NT2/D1 (cell line): Measurements from ENCODE around the gene C1orf52.

ENCODE experiments used
- DNase-seq: peaks from one replicate; pipeline ENCODE4 v3.0.0-alpha.2; 2011; ENCODE audit warnings: low read depth, low spot score
- H3K27me3 ChIP-seq: 2 replicates; pipeline ENCODE4 v1.6.0; 2011; ENCODE audit warnings: mild to moderate bottlenecking; ENCODE audit not compliant: insufficient read length, insufficient read depth
- H3K36me3 ChIP-seq: 2 replicates; pipeline ENCODE4 v1.6.1; 2011; ENCODE audit warnings: mild to moderate bottlenecking, low read length, mixed read lengths; ENCODE audit not compliant: insufficient read depth, insufficient read length
- H3K4me1 ChIP-seq: 2 replicates; pipeline ENCODE4 v1.5.1; 2011; ENCODE audit not compliant: insufficient read depth, insufficient read length
- H3K4me3 ChIP-seq: 2 replicates; pipeline ENCODE4 v1.5.1; 2011; ENCODE audit warnings: low read depth; ENCODE audit not compliant: insufficient read length
- H3K9ac ChIP-seq: 2 replicates; pipeline ENCODE4 v1.6.0; 2011; ENCODE audit warnings: low read depth; ENCODE audit not compliant: insufficient read length
- H3K9me3 ChIP-seq: 2 replicates; pipeline ENCODE4 v1.5.1; 2011; ENCODE audit warnings: mild to moderate bottlenecking, low read length; ENCODE audit not compliant: insufficient read depth
- SUZ12 ChIP-seq: IDR thresholded peaks from 2 replicates; pipeline ENCODE4 v1.6.1; 2011; ENCODE audit not compliant: insufficient read length, insufficient read depth; ENCODE audit errors: extremely low read depth
- YY1 ChIP-seq: IDR thresholded peaks from 2 replicates; pipeline ENCODE4 v1.6.1; 2011; ENCODE audit not compliant: insufficient read length, insufficient read depth
- ZNF274 ChIP-seq: IDR thresholded peaks from 2 replicates; pipeline ENCODE4 v1.6.1; 2011; ENCODE audit warnings: mild to moderate bottlenecking, low read depth, low read length

C1orf52 gene

DNA sequence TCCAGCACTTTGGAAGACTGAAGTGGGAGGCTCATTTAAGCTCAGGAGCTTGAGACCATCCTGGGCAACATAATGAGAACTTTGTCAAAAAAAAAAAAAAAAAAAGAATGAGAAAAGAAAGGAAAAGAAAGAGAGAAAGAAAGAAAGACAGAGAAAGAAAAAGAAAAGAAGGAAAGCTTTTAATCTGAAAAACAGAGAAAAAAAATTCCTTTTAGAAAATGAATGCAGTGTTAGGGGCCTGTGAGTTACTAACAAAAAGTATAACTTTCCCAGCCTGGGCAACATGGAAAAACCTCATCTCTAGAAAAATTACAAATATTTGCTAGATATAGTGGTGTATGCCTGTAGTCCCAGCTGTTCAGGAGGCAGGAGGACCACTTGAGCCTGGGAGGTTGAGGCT, 42.8 kb downstream of the C1orf52 start:
- Histone ChIP-seq H3K4me1 (no peaks in the 10 kb centered on the region), H3K9me3 (no peaks in the 10 kb centered on the region), H3K36me3 (no peaks in the 10 kb centered on the region), H3K4me3 (no peak overlapping the region), H3K9ac (no peak overlapping the region), H3K27me3 (no peaks in the 10 kb centered on the region)
- DNase-seq: no peak
- TF ChIP-seq SUZ12 (no peak), ZNF274 (no peak), YY1 (no peak)

- TF ChIP-seq SUZ12: no peak
- TF ChIP-seq ZNF274: no peak
- TF ChIP-seq YY1: no peak
- Histone ChIP-seq H3K36me3 (no peaks in the 10 kb centered on the region), H3K27me3 (no peaks in the 10 kb centered on the region), H3K4me3 (no peak overlapping the region), H3K9me3 (no peaks in the 10 kb centered on the region), H3K4me1 (no peaks in the 10 kb centered on the region), H3K9ac (no peak overlapping the region)
- DNase-seq: no peak
Measured at GRCh38 chr1:85214654-85215053, 44.8 kb downstream of the C1orf52 start.

GRCh38 chr1:85208488-85208887, 51.0 kb downstream of the C1orf52 start:
- TF ChIP-seq YY1 (no peak), ZNF274 (no peak), SUZ12 (no peak)
- H3K27me3 ChIP-seq: peaks cover 3% of the 10 kb centered on the region
- H3K9ac ChIP-seq: no peak overlapping the region
- no peaks in the 10 kb centered on the region for H3K4me1 ChIP-seq
- H3K9me3 ChIP-seq: no peaks in the 10 kb centered on the region
- no peaks in the 10 kb centered on the region for H3K36me3 ChIP-seq
- H3K4me3 ChIP-seq: no peak overlapping the region
- DNase-seq: no peak

GRCh38 chr1:85203573-85204171, 55.8 kb downstream of the C1orf52 start:
- no peak overlapping the region for H3K4me3 ChIP-seq
- no peak for DNase-seq

DNA sequence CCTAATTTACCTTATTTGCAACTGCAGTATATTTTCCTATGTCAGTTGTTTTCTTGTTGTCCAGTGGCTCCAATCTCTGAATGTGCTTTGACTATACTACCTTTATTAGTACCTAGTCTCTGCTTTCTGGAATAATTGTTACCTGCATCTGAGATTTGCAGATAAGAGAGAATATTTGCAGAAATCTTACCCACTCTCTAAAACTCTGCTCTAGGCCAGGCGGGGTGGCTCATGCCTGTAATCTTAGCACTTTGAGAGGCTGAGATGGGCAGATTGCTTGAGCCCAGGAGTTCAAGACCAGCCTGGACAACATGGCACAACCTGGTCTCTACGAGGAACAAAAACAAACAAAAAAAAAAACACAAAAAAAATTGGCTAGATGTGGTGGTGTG, 56.6 kb downstream of the C1orf52 start:
- DNase-seq: no peak
- Histone ChIP-seq H3K4me1 (no peaks in the 10 kb centered on the region), H3K27me3 (no peaks in the 10 kb centered on the region), H3K36me3 (peaks cover 9% of the 10 kb centered on the region), H3K9me3 (no peaks in the 10 kb centered on the region), H3K9ac (no peak overlapping the region), H3K4me3 (no peak overlapping the region)
- TF ChIP-seq YY1 (no peak), ZNF274 (no peak), SUZ12 (no peak)

More at GRCh38 chr1:85203573-85204171, 55.8 kb downstream of the C1orf52 start:
- Histone ChIP-seq H3K9ac (no peak overlapping the region), H3K4me1 (no peaks in the 10 kb centered on the region), H3K27me3 (peaks cover 3% of the 10 kb centered on the region), H3K36me3 (peaks cover under 1% of the 10 kb centered on the region), H3K9me3 (no peaks in the 10 kb centered on the region)
- TF ChIP-seq SUZ12: no peak
- no peak for TF ChIP-seq YY1
- TF ChIP-seq ZNF274: no peak

DNA sequence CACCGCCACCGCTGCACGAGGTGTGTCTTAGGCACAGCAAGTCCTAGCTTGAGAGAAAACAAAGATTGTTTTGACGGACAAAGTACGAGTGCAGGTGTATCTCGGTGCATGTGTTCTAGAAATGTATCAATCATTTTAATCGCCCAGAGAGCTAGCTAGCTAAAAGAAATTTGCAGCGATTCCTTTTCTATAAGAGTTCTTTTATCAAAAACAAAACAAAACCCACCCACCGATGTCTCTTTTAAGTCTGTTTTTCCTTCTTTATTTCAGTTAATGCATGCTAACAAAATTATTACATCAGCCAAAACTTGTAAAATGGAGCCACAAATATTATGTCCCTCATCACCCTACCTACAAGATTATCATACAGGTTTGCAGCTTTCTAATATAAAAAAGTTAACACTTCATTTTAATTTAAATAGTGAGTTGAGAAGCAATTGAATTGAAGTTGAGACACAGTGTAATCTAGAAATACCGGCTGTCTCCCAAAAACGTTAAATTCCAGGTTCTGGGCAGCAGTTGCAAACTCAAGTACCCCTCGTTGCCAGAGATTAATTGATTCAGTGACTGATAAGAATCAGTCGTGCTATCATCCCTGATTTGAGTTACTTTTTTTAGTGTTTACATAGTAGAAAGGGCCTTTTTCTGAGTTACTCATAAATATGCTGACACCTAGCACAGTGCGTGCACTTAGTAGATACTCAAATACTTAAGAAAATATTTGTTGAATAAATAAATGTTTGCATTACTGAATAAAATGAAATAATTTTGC, 57.2 kb downstream of the C1orf52 start:
- no peaks in the 10 kb centered on the region for H3K27me3 ChIP-seq
- no peaks in the 10 kb centered on the region for H3K9me3 ChIP-seq
- no peak for TF ChIP-seq ZNF274
- TF ChIP-seq YY1: no peak
- TF ChIP-seq SUZ12: no peak
- no peak for DNase-seq
- H3K36me3 ChIP-seq: peaks cover 10% of the 10 kb centered on the region
- peak overlapping the region; percentile 95 for H3K4me3 ChIP-seq
- peak overlapping the region; percentile 93 for H3K9ac ChIP-seq
- no peaks in the 10 kb centered on the region for H3K4me1 ChIP-seq

DNA sequence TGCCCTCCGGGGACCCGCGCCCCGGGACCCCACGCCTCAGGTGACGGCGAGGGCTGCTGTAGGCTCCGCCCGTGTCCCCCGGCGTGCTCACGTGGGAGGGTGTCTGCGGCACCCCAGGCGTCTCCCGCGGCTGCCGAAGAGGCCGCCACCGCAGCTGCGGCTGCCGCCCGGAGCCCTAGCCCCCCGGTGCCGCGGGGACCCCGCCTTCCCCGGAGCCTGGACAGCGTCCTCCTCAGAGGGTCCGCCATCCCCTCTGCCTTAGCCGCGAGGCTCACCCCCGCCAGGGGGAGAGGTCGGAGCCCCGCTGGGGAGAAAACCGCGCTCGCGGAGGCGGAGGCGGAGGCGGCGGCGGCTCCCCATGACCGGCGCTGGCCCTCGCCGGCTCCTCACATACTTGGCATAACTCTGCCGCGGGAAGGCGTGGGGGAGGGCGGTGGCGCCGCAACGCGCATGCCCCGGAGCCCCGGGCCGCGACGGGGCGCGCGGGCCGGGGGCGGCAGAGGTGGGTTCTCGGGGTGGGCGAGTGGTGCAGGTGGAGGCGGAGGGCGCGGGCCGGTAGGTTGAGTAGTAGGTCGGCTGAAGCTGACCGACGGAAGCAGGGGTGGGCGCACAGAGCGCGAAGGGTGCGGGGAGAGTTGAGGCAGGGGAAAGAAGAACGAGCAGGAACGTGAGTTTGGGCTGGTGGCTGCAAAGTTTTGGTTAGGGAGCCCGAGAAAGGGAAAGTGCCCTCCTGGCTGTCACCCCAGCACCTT, 57.9 kb downstream of the C1orf52 start:
- Histone ChIP-seq H3K4me3 (peak overlapping the region; percentile 95), H3K9ac (peak overlapping the region; percentile 93), H3K27me3 (no peaks in the 10 kb centered on the region), H3K36me3 (peaks cover 10% of the 10 kb centered on the region), H3K4me1 (no peaks in the 10 kb centered on the region), H3K9me3 (no peaks in the 10 kb centered on the region)
- no peak for TF ChIP-seq ZNF274
- no peak for TF ChIP-seq YY1
- TF ChIP-seq SUZ12: no peak
- peak; percentile 84 for DNase-seq
